HG02571 (cell line): ENCODE measurements around the gene HNRNPF.
"Not testable (repeated sequence)": the region's sequence is repeated elsewhere in the genome, so short reads cannot be mapped to it uniquely, and the experiment has no call there.

Experiments
- ATAC-seq: cut with Tn5 transposase; IDR thresholded peaks from one replicate; pipeline ENCODE4 v1.9.1; 2021; ENCODE audit warnings: mild to moderate bottlenecking, moderate library complexity; ENCODE audit not compliant: unreplicated experiment

HNRNPF gene

DNA sequence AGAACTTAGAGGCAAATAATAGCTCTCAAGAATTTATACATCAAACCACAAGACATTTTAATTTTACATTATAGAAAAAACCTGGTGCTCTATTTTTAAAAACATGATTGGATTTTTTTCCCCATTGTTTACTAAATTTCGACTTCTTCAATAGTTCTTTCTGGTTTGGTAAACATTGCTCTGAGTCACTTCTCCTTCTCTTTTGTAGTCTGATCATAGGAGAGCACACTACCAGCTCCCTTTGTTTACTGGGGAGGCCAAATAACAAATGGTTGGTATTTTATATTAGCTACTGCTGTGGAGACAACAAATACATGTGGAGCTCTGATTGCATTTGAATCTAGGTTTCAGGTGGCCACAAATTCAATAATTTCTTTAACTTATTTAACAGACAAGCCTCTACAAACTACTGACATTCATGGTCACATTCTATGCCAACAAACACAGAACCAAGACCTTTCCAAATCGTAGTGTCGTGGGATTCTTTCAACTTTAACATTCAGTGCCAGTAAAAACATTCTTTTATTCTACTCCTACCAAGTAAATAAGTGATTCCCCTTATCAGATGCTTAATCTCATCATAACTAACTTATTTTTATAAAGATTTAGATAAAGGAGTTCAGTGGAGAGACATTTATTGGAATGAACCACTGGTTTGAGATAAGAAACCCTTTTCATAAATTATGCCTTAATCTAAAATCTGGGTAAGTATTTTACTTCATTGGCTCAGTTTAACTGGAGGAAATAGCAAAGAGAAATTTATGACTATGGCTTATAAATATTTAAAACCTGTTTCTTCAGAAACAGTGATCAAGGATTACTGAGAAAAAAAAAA lies 55.3 kb downstream of the HNRNPF start:
- ATAC-seq, result no peak

DNA sequence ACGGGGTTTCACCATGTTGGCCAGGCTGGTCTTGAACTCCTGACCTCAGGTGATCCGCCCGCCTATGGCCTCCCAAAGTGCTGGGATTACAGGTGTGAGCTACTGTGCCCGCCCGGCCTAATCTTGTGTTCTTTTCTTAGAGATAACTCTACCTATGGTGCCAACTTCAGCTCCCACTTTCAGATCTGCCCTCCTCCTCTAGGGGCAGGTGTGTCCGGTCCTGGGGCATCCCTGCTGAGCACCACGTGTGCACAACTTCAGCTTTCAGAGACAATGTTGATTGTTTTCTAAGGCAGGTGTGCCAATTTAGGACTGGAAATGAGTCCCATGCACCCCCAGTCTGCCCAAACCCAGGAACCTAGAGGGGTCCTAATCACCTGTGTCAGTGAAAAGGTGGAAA lies 56.0 kb downstream of the HNRNPF start:
- no peak for ATAC-seq

DNA sequence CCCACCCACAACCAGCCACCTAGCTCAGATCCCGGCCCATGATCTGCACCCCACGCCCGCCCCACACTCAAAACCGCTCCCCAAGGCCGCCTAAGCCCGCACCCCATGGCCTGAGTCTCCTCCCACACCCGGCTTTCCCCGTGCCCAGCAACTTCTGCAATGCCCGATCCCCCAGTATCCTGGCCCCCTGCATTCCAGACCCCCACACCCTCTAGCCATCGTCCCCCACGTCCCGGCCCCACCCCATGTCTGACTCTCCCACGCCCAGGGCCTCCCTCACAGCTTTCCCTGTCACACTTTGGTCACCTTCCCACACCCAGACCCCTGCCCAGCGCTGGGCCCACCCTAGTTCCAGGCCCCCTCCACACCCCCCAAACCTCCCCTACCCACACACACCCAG lies 57.7 kb downstream of the HNRNPF start:
- ATAC-seq, result no peak

DNA sequence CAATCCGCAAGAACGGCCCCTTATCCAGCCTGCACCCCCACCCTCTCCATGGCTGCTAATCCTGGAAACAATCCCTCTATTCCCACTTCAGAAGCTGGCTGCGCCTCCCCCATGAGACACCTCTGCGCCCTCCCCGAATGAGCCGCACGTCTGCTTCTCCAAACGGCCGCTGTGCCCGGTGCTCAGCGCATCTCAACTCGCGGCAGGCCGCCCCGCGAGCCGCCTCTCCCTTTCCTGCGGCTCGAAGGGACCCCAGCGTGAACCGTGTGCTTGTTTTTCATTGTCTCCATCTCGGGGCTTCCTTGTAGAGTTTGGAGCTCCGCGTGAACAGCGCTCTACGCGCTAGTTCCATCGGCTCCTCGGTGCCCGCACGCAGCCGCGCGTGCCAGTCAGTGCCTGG lies 58.3 kb downstream of the HNRNPF start:
- ATAC-seq, result no peak

DNA sequence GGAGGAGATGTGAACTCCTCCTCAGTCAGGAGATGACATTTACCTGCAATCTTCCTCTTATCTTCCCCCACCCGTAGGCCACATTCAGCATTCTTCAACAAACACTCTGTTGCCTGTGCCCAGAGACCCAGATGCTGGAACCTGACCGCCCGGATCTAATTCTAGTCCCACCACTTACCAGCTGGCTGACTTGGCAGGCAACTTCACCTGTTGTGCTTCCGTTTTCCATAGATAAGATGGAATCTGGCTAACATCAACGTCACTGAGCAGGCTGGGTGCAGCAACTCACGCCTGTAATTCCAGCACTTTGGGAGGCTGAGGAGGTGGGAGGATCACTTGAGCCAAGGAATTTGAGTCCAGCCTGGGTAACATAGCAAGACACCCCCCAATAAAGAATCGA lies 58.8 kb downstream of the HNRNPF start:
- no peak for ATAC-seq

DNA sequence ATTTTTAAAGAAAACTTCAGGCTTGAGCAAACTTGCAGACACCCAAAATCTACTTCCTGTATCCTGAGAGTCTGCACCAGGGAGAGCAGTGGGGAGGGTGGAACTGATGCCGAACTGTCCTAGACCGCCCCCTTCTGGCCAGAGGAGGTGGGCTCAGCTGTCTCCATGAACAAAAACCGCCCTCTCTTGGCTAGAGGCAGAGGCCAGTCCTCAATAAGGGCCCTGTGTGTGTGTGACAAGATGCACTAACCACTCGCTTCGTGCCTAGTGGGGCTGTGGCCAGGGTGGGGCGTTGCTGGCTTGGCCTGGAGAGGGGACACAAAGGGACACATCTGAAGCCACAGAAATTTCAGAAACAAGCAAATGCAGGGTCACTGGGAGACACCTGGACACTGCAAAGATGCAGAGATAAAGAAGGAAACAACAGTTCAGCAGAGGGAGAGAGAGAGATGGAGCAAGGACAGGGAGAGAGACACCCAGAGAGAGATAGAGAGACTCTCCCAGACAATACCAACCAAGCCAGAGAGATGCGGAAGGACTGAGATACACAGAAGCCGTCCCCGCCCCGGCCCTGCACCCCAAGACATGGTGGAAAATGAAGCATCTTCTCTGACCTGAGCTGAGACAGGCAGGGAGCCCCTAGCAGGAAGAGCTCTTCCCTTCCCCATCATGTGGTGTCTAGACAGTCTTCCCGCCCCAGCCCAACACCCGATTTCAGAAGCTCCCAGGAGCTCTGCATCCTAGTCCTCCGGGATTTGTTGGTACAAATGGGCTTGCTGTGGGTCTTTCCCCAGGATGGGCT lies 60.3 kb downstream of the HNRNPF start:
- peak; percentile 99 for ATAC-seq

DNA sequence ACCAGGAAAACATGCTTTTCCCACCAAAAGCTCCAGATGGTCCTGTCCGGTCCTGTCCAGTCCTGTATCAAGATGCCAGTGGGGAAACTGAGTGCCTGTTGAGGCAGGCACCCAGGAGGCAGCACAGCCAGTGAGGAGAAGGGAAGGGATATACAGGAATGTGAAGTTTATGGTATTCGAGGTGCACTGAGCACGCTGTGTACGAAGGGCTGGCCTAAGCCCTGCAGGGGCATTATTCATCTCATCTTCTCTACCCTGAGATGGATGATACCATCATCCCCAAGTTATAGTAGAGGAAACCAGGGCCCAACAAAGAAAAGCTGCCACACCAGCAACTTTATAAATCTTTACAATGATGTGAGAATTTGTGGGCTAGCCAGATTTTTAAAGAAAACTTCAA lies 61.0 kb downstream of the HNRNPF start:
- no peak for ATAC-seq

DNA sequence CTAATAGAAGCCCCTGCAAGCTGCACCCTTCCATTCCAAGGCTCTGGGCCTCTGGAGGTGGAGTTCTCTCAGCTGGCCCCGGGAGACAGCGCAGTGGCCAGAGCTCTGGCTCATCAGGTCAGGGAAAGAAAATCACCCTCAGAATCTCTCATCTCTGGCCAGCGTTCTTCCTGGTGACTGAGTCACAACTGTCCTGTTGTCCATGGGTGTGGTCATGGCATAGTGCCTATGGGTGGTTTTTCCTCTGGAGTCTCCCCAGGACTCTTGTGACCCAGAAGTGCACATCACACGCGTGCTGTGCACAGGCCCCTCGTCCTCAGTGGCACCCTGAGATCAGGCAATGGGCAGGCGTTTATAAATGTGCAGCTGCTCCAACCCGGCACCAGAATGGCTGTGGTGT lies 64.9 kb downstream of the HNRNPF start:
- no peak for ATAC-seq

DNA sequence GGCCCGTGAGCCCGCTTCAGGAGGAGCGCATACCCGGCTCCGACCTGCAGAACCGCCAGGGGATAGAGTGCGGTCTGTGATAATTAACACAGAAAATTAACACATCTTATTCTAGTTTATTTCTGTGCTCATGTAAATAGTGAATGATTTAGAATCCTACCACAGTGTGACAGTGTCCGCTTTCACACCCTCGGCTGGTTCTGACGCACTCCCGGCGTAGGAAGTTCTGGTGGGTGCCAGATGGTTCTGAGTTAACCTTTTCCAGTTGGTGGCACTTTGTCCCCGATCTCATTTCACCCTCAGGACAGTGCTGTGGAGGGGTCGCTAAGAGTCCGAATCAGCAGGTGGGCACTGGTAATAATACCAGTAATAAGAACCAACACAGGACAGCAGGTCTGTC lies 65.9 kb downstream of the HNRNPF start:
- ATAC-seq, result no peak

DNA sequence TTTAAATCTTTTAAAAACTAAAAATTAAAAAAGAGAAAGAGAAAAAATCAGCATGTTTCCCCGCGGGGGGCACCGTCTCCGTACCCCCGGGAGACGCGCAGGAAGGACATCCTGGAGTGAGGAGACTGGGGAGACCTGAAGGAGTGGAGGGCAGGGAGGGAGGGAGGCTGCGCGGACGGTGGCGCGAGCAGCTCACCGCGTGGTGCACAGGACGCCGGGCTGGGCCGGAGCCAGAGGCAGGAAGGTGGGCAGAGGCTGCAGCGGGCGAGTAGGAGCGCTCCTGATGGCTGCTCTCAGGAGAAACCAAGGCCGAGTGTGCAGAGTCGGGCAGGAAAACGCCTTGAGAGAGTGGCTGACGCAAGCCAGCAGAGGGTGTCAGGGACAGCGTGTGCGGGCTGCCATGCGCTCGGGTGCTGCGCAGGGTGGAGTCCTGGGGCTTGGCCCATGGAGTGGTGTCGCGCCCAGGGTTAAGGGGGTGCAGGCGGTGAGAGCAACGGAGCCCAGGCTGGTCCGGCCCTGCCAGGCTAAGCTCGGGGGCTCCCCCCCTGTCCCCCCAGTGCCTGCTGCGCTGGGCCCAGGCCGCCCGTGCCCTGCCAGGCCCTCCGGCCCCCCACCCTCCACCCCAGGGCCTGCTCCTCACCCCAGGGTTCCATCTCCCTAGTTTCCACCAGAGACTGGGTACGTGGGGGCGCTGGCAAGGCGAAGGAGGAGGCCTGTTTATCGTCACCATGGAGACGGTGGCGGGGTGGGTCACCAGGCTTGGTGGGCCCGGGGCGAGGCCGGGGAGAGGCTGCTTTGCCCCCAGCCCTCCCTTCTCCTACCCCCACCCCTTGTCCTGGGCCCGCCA lies 66.5 kb downstream of the HNRNPF start:
- ATAC-seq, result no peak

DNA sequence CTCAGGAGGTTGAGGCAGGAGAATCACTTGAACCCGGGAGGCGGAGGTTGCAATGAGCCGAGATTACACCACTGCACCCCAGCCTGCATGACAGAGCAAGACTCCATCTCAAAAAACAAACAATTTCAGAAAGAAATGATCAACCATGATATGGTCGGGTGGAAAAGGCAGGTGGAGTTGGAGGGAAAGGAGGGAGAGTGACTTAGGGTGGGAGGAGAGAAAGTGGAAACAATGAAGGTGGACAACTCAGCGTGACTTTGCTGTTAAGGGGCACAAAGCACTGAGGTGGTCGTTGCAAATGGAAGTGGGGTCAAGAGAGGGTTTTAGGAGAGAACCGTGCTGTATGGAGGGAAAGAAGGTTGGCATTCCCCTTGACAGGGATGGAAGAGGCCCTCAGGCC lies 67.5 kb downstream of the HNRNPF start:
- ATAC-seq, result no peak

DNA sequence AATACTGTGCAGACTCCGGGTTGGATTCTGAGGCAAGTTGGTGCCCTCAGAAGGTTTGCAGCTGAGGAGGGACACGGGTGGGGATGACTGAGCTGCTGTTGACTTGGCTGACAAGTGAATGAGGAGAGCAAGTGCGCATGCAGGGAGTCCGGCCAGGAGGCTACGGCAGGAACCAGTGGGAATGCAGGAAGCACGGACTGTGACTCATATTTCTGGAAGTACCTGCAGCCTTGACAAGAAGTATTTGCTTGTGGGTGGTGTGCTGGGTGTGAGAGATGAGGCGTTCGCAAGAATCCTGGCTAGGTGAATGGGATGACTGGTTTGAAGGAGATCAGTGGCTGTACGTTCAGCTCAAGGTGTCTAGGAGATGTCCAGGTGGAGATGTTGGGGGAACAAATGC lies 68.4 kb downstream of the HNRNPF start:
- ATAC-seq, result no peak

DNA sequence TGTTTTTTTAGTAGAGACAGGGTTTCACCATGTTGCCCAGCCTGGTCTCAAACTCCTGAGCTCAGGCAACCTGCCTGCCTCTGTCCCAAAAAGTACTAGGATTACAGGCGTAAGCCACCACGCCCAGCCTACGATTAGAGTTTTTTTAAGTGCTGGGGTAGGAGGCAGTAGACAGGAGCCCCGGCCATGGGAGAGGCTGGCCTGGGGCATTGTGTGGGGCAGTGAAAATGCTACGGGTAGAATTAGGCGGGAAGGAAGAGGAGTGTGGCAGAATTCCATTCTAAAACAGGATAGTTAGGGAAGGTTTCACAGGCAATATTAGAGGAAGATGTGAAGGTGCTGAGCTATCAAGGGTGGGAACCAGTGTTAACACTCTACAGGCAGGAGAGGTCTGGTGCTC lies 68.9 kb downstream of the HNRNPF start:
- ATAC-seq, result no peak

DNA sequence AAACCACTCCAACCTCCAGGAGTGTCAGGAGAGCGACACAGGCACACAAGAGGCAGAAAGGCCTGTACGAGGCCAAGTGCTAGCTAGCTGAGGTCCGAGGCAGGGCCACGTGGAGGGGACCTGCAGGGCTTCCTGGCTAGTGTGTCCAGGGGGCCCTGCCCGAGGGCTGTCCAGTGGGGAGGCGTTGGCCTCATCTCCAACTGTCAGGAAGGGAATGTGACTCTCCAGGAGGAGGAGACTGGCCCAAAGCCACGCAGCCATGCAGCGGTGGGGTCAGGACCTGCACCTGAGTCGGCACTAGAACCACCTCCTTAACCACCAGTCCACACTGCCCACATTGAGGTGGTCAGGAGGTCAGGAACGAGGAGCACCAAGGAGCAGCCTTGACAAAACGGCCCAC lies 69.8 kb downstream of the HNRNPF start:
- no peak for ATAC-seq

DNA sequence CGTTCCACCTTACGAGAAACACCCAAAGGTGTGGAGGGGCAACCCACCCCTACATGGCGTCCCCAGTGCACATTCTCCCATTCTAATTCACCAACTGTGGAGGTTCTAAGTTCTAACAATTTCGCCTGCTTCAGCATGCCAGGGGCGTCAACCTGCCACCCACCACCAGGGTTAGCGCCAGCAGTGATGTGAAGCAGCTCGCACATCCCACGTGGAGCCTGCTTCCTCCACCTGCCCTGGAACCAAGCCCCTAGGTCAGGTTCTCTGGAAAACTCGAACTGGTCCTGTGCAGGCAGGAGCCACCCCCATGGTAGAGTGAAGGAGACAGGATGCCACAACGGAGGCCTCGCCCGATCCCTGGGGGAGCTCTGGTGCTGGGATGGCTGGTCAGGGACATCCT lies 70.9 kb downstream of the HNRNPF start:
- no peak for ATAC-seq

DNA sequence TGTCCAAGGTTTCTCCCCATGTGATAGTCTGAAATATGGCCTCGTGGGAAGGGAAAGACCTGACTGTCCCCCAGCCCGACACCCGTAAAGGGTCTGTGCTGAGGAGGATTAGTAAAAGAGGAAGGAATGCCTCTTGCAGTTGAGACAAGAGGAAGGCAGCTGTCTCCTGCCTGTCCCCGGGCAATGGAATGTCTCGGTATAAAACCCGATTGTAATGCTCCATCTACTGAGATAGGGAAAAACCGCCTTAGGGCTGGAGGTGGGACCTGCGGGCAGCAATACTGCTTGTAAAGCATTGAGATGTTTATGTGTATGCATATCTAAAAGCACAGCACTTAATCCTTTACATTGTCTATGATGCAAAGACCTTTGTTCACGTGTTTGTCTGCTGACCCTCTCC lies 71.5 kb downstream of the HNRNPF start:
- not testable (repeated sequence) for ATAC-seq

DNA sequence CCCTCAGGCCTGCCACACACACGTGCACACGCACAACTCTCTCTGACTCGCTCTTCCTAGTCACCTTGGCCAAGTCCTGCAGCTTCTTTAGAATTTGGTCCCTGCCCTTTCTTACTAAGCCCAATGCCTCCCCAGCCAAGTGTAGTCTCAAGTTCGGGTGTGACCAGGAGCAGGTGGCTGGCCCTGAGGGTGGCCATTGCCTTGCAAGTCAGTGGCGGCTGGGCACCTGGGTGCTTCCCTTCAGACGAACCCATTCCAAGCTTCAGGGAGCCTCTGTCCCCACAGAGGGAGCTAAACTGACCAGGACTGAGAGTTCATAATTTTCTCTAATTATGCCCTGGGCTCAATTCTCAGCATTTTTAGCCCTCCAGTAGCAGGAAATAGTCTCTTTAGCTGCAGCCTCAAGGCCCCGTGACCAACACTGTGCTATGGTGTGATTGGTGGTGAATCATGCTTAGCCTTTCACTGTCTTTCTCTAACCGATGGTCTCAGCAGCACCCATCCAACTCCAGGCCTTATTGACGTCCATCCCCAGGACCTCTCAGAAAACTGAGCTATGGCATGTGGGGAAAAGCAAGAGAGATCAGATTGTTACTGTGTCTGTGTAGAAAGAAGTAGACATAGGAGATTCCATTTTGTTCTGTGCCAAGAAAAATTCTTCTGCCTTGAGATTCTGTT lies 72.2 kb downstream of the HNRNPF start:
- no peak for ATAC-seq

DNA sequence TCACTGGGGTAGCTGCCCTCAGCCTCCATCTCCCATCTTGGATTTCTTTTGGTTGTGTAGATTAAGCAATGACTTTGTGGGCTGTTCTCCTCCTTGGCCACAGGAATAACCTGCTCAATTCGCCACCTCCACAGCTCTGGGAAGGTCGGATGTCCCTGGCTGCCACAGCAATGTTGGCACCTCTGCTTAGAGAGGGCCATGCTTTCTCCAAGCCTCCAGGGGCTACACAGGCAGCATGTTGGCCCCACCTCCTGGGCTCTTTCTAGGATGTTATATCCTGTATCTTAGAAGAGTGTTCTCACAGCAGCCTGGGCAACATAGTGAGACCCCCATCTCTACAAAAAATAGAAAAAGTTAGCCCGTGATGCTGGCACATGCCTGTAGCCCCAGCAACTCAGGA lies 72.9 kb downstream of the HNRNPF start:
- no peak for ATAC-seq
